Activated naive CD4-positive, alpha-beta T cell treated with anti-CD3 and anti-CD28 coated beads, Interleukin-2, amount 50 U/mL, for 24 hours (primary cell): ENCODE data around the gene RBM26.
A peak's percentile ranks its signal among the peaks of the same experiment; 100 is the strongest.

Experiments used
- H3K27ac Mint-ChIP-seq: one replicate; pipeline ENCODE4 v1.8.0; 2021; ENCODE audit warnings: mild to moderate bottlenecking, mixed read lengths
- H3K27me3 Mint-ChIP-seq: one replicate; pipeline ENCODE4 v1.8.0; 2021; ENCODE audit warnings: mixed read lengths
- H3K36me3 Mint-ChIP-seq: one replicate; pipeline ENCODE4 v1.8.0; 2021; ENCODE audit warnings: mixed read lengths
- H3K4me1 Mint-ChIP-seq: one replicate; pipeline ENCODE4 v1.8.0; 2021; ENCODE audit warnings: mixed read lengths
- H3K4me3 Mint-ChIP-seq: one replicate; pipeline ENCODE4 v1.8.0; 2021; ENCODE audit warnings: mild to moderate bottlenecking, mixed read lengths
- H3K9me3 Mint-ChIP-seq: one replicate; pipeline ENCODE4 v1.8.0; 2021; ENCODE audit warnings: mixed read lengths

The RBM26 gene

GRCh38 chr13:79432992-79433391 is 26.9 kb upstream of the RBM26 start:
- no peak overlapping the region for H3K27ac Mint-ChIP-seq
- H3K36me3 Mint-ChIP-seq = peaks cover 3% of the 10 kb centered on the region
- no peaks in the 10 kb centered on the region for H3K27me3 Mint-ChIP-seq
- H3K9me3 Mint-ChIP-seq = no peaks in the 10 kb centered on the region
- H3K4me1 Mint-ChIP-seq = peaks cover 5% of the 10 kb centered on the region
- no peak overlapping the region for H3K4me3 Mint-ChIP-seq

DNA sequence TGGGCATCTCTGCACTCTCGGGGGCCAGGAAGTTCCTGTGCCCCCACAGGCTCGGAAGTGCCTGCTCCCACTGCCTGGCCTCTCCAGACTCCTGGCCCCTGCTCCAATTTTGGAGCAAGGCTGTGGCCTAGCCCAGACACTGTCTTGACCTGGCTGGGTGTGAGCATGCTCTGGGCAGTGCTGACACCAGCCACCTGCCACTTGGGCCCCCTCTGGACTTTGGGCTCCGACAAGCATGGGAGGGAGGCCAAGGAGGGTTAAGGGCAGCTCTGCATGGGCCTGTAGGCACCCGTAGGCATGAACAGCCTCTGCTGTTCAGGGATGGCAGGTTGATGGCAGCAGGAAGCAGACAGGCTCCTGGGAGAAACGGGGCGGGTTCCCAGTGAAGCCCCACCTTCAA is 26.0 kb upstream of the RBM26 start:
- no peak overlapping the region for H3K4me3 Mint-ChIP-seq
- no peaks in the 10 kb centered on the region for H3K27me3 Mint-ChIP-seq
- no peak overlapping the region for H3K27ac Mint-ChIP-seq
- peaks cover 3% of the 10 kb centered on the region for H3K36me3 Mint-ChIP-seq
- peaks cover 7% of the 10 kb centered on the region for H3K4me1 Mint-ChIP-seq
- H3K9me3 Mint-ChIP-seq = no peaks in the 10 kb centered on the region

DNA sequence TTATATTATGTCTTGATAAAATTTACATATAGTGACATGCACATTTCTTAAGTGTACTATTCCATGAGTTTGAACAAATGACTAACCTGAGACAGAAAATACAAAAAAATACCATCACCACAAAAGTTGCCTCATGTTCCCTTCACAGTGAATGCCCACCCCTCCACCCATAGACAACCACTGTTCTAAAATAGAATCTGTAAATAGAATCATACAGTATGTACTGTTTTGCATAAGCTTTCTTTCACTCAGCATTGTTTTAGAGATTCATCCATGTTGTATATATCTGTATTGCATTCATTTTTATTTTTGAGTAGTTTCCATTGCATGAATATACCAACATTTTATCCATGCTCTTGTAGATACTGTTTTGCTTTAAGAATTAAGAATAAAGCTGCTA is 23.3 kb upstream of the RBM26 start:
- Mint-ChIP-seq H3K27ac (no peak overlapping the region), H3K9me3 (no peaks in the 10 kb centered on the region), H3K4me1 (peaks cover 7% of the 10 kb centered on the region), H3K4me3 (no peak overlapping the region), H3K27me3 (no peaks in the 10 kb centered on the region), H3K36me3 (peaks cover 3% of the 10 kb centered on the region)

DNA sequence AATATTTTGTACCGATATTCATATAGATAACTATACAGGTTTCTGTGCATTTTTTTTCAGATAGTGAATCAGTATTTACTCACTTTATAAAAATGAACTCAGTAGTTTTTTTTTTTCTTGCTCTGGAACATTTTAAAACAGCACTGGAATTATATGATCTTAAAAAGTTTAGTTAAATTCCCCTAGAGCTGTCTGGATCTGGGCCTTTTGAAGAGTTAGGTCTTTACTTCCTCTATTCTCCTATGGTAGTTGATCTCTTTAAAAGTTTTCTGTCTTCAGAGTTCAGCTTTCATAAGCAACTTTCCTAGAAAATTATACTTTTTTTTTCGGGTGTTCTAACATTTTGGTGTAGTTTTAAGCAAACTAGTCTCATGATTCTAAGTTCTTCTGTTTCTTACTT is 21.8 kb upstream of the RBM26 start:
- no peaks in the 10 kb centered on the region for H3K9me3 Mint-ChIP-seq
- H3K4me1 Mint-ChIP-seq = peaks cover 7% of the 10 kb centered on the region
- H3K4me3 Mint-ChIP-seq = no peak overlapping the region
- no peaks in the 10 kb centered on the region for H3K27me3 Mint-ChIP-seq
- H3K36me3 Mint-ChIP-seq = peaks cover 3% of the 10 kb centered on the region
- H3K27ac Mint-ChIP-seq = no peak overlapping the region

GRCh38 chr13:79427265-79427664 is 21.2 kb upstream of the RBM26 start:
- Mint-ChIP-seq H3K36me3 (peaks cover 3% of the 10 kb centered on the region), H3K9me3 (no peaks in the 10 kb centered on the region), H3K4me3 (no peak overlapping the region), H3K27ac (no peak overlapping the region), H3K4me1 (peaks cover 7% of the 10 kb centered on the region), H3K27me3 (no peaks in the 10 kb centered on the region)

GRCh38 chr13:79423801-79424642 is 18.0 kb upstream of the RBM26 start:
- Mint-ChIP-seq H3K36me3 (no peaks in the 10 kb centered on the region), H3K4me1 (peaks cover 7% of the 10 kb centered on the region), H3K4me3 (no peak overlapping the region), H3K27ac (no peak overlapping the region), H3K9me3 (no peaks in the 10 kb centered on the region), H3K27me3 (no peaks in the 10 kb centered on the region)

DNA sequence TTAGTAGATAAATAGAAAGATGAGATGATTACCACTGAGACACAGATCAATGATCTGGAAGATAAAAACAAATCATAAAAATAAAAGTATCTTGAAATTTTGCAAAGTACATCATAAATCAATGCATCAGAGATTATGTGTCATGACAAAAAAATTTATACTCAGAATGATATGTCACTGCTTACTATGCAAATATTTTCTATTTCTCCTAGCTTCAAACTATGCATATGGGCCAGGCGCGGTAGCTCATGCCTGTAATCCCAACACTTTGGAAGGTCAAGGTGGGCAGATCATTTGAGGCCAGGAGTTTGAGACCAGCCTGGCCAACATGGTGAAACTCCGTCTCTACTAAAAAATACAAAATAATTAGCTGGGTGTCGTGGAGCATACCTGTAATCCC is 17.3 kb upstream of the RBM26 start:
- no peaks in the 10 kb centered on the region for H3K36me3 Mint-ChIP-seq
- no peaks in the 10 kb centered on the region for H3K9me3 Mint-ChIP-seq
- no peak overlapping the region for H3K27ac Mint-ChIP-seq
- no peaks in the 10 kb centered on the region for H3K27me3 Mint-ChIP-seq
- H3K4me1 Mint-ChIP-seq = peaks cover 5% of the 10 kb centered on the region
- no peak overlapping the region for H3K4me3 Mint-ChIP-seq

DNA sequence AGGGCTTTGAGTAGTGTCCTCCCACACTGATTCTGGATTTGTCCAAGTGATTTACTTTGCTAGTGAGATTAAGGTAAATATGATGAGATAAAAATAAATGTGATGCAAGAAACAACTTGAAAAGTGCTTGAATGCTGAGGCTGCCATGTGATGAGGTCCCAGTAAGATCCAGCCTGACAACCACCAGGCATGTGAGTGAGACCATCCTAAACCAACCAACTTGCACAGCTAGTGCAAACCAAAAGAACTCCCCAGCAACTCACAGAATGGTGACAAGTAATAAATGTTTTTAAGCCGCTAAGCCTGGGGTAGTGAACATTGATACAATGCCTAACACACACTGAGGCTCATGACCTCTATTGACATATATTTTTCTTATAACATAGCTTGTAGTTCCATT is 13.3 kb upstream of the RBM26 start:
- Mint-ChIP-seq H3K4me1 (no peaks in the 10 kb centered on the region), H3K36me3 (peaks cover 1% of the 10 kb centered on the region), H3K9me3 (no peaks in the 10 kb centered on the region), H3K27ac (no peak overlapping the region), H3K27me3 (no peaks in the 10 kb centered on the region), H3K4me3 (no peak overlapping the region)

DNA sequence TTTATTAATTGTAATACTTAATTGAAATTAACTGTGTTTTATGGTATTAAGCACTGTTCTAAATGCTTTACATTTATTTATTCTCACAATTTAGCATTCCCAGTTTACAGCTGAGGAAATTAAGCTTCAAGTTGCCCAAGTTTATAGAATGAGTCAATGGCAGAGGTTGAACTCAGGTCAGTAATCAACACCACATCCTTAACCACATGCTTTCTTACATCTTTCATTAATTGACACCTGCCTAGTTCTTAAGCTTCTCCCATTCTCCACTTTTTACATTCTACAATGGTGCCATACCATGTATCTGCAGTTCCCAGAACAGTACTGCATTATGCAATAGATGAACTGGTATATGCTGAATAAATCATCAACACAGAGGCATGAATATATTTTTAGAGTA is 11.7 kb upstream of the RBM26 start:
- peaks cover 3% of the 10 kb centered on the region for H3K36me3 Mint-ChIP-seq

DNA sequence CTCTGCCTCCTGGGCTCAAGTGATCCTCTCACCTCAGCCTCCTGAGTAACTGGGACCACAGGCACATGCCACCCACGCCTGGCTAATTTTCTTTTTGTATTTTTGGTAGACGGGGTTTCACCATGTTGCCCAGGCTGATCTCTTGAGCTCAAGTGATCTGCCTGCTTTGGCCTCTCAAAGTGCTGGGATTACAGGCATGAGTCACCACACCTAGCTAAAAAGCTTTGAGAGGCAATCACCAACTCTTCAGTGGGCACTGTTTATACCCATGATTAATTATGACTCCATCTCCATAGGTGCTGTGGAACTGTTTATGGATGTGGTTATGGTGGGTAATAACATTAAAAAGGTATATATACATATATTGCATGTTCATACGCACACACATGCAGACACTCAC is 7.5 kb upstream of the RBM26 start:
- H3K9me3 Mint-ChIP-seq = no peaks in the 10 kb centered on the region
- H3K4me3 Mint-ChIP-seq = no peak overlapping the region

More for the DNA sequence above, 11.7 kb upstream of the RBM26 start:
- H3K27ac Mint-ChIP-seq = no peak overlapping the region
- H3K27me3 Mint-ChIP-seq = no peaks in the 10 kb centered on the region
- no peak overlapping the region for H3K4me3 Mint-ChIP-seq
- no peaks in the 10 kb centered on the region for H3K4me1 Mint-ChIP-seq
- H3K9me3 Mint-ChIP-seq = no peaks in the 10 kb centered on the region

GRCh38 chr13:79409828-79410227 is 3.8 kb upstream of the RBM26 start:
- peaks cover 3% of the 10 kb centered on the region for H3K36me3 Mint-ChIP-seq
- H3K27me3 Mint-ChIP-seq = no peaks in the 10 kb centered on the region
- H3K27ac Mint-ChIP-seq = peak overlapping the region; percentile 66
- no peaks in the 10 kb centered on the region for H3K9me3 Mint-ChIP-seq
- no peak overlapping the region for H3K4me3 Mint-ChIP-seq
- H3K4me1 Mint-ChIP-seq = peaks cover 33% of the 10 kb centered on the region

More for the DNA sequence above, 7.5 kb upstream of the RBM26 start:
- Mint-ChIP-seq H3K36me3 (peaks cover 3% of the 10 kb centered on the region), H3K27me3 (no peaks in the 10 kb centered on the region), H3K4me1 (peaks cover 16% of the 10 kb centered on the region), H3K27ac (no peak overlapping the region)

- Mint-ChIP-seq H3K4me1 (peaks cover 33% of the 10 kb centered on the region), H3K9me3 (no peaks in the 10 kb centered on the region), H3K27ac (peak overlapping the region; percentile 99)
Observed at GRCh38 chr13:79407349-79407979, 1.4 kb upstream of the RBM26 start.

GRCh38 chr13:79406597-79406908 is 498 bp upstream of the RBM26 start:
- Mint-ChIP-seq H3K27me3 (no peaks in the 10 kb centered on the region), H3K4me1 (peaks cover 33% of the 10 kb centered on the region), H3K27ac (peak overlapping the region; percentile 99), H3K36me3 (peaks cover 7% of the 10 kb centered on the region), H3K4me3 (peak overlapping the region; percentile 94), H3K9me3 (no peaks in the 10 kb centered on the region)

More at GRCh38 chr13:79407349-79407979, 1.4 kb upstream of the RBM26 start:
- H3K4me3 Mint-ChIP-seq = peak overlapping the region; percentile 94
- H3K27me3 Mint-ChIP-seq = no peaks in the 10 kb centered on the region
- peaks cover 5% of the 10 kb centered on the region for H3K36me3 Mint-ChIP-seq

DNA sequence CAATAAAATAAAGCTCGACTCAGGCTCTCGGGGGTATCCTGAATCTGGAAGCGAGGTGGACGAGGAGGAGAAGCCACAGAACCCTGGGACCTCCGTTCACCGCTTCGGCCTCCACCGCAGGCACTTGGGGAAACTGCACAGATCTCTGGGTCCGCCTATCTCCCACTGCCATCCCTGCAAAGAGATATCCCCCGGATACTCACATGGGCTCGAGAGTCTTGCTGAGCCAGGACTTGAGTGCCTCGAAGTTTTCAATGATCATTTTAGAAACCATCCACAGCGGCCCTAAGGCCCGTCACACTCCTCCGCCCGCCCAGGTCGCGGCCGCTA is 589 bp downstream of the RBM26 start:
- Mint-ChIP-seq H3K36me3 (peaks cover 9% of the 10 kb centered on the region), H3K9me3 (no peaks in the 10 kb centered on the region), H3K27me3 (no peaks in the 10 kb centered on the region), H3K27ac (no peak overlapping the region), H3K4me1 (peaks cover 28% of the 10 kb centered on the region), H3K4me3 (no peak overlapping the region)

GRCh38 chr13:79404985-79405384 is 1.1 kb downstream of the RBM26 start:
- Mint-ChIP-seq H3K27me3 (no peaks in the 10 kb centered on the region), H3K36me3 (peaks cover 9% of the 10 kb centered on the region), H3K9me3 (no peaks in the 10 kb centered on the region), H3K4me1 (peaks cover 24% of the 10 kb centered on the region), H3K4me3 (no peak overlapping the region), H3K27ac (no peak overlapping the region)

- Mint-ChIP-seq H3K4me1 (peaks cover 21% of the 10 kb centered on the region), H3K27ac (no peak overlapping the region), H3K9me3 (no peaks in the 10 kb centered on the region)
Observed at GRCh38 chr13:79404361-79404760, 1.7 kb downstream of the RBM26 start.

More at GRCh38 chr13:79404361-79404760, 1.7 kb downstream of the RBM26 start:
- Mint-ChIP-seq H3K36me3 (peaks cover 11% of the 10 kb centered on the region), H3K27me3 (no peaks in the 10 kb centered on the region), H3K4me3 (no peak overlapping the region)
